ENCODE measurements around the gene SH3BP5.

GRCh38 chr3:15319575-15319974, 12.8 kb downstream of the SH3BP5 start:
- no peak for TF ChIP-seq GATA2 (IDR thresholded peaks at IDR 0.05; ENCODE audit: low read depth, low read length)
- no peak for TF ChIP-seq GATA3 (IDR thresholded peaks at IDR 0.05; ENCODE audit: low read depth, low read length)

Data from SH-SY5Y (cell line).